Activated T-helper 2 cell treated with anti-CD3 and anti-CD28 coated beads, Interferon-gamma antibody, Interleukin-2, Interleukin-4, amounts not matched to agents 10 μg/mL and 5 μg/mL and 100 μg/mL, durations not matched to agents 14 hours and 24 hours and 36 hours (primary cell): ENCODE measurements around the gene FAM222B. TPM values are rescaled to one million over a fixed set of nuclear protein-coding genes. Genes with fewer than 3 reads are reported as not detected.
A peak's percentile ranks its signal among the peaks of the same experiment; 100 is the strongest.

Experiments used
- DNase-seq: peaks from one replicate; pipeline ENCODE4 v3.0.0; 2021; ENCODE audit warnings: low spot score
- H3K27ac Mint-ChIP-seq: one replicate; pipeline ENCODE4 v1.8.0; 2021; ENCODE audit warnings: mixed read lengths
- H3K27me3 Mint-ChIP-seq: one replicate; pipeline ENCODE4 v1.8.0; 2021; ENCODE audit warnings: low read depth, mixed read lengths
- H3K36me3 Mint-ChIP-seq: one replicate; pipeline ENCODE4 v1.8.0; 2021; ENCODE audit warnings: low read depth, mixed read lengths
- H3K4me1 Mint-ChIP-seq: one replicate; pipeline ENCODE4 v1.8.0; 2021; ENCODE audit warnings: low read depth, mixed read lengths
- H3K4me3 Mint-ChIP-seq: one replicate; pipeline ENCODE4 v1.8.0; 2021; ENCODE audit warnings: low read depth, mild to moderate bottlenecking, moderate library complexity, mixed read lengths
- H3K9me3 Mint-ChIP-seq: one replicate; pipeline ENCODE4 v1.8.0; 2021; ENCODE audit warnings: mixed read lengths
- intact Hi-C: fragments of 100-400 bp; cut with micrococcal nuclease; formaldehyde crosslinking; loops from one replicate; pipeline ENCODE4 v1.15.1; 2023
- total RNA-seq: library from RNA; stranded (reverse); gene quantifications from 2 replicates; pipeline ENCODE4 v1.2.3, GENCODE V29; 2022

The FAM222B gene
- total RNA-seq, 1 donor from 2014 or later = 19.6 TPM

GRCh38 chr17:28864991-28865849, 22.6 kb upstream of the FAM222B start:
- Mint-ChIP-seq H3K9me3 (no peaks in the 10 kb centered on the region), H3K4me1 (peaks cover 3% of the 10 kb centered on the region), H3K27me3 (no peaks in the 10 kb centered on the region), H3K4me3 (no peak overlapping the region), H3K36me3 (peaks cover 12% of the 10 kb centered on the region), H3K27ac (no peak overlapping the region)
- intact Hi-C loops = no loop called here
- DNase-seq = no peak

DNA sequence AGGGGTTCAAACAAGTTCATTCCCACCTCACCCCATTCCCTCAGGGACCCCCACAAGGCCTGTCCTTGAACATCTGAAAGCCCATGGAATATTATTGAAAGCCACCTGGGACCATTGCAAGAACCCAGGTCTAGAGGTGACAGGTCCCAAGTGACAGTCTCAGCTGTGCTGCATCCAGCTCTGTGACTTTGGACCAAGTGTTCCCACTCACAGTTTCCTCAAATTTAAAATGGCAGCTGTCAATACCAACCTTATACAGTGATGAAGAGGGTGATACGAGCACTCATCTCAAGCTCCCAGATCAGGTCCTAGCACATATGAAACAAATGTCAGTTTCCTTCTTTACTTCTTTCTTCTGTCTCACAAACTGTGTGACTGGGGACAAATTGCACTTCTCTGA, 21.4 kb upstream of the FAM222B start:
- Mint-ChIP-seq H3K27ac (no peak overlapping the region), H3K36me3 (peaks cover 18% of the 10 kb centered on the region), H3K4me1 (peaks cover 3% of the 10 kb centered on the region), H3K27me3 (no peaks in the 10 kb centered on the region), H3K9me3 (no peaks in the 10 kb centered on the region), H3K4me3 (no peak overlapping the region)
- DNase-seq = no peak
- intact Hi-C loops = no loop called here

GRCh38 chr17:28862561-28862960, 20.0 kb upstream of the FAM222B start:
- no peak for DNase-seq
- intact Hi-C loops = no loop called here
- Mint-ChIP-seq H3K36me3 (peaks cover 32% of the 10 kb centered on the region), H3K27me3 (no peaks in the 10 kb centered on the region), H3K27ac (no peak overlapping the region), H3K4me1 (peaks cover 12% of the 10 kb centered on the region), H3K4me3 (no peak overlapping the region), H3K9me3 (no peaks in the 10 kb centered on the region)

GRCh38 chr17:28861393-28862203, 19.0 kb upstream of the FAM222B start:
- H3K27me3 Mint-ChIP-seq = no peaks in the 10 kb centered on the region
- peaks cover 39% of the 10 kb centered on the region for H3K36me3 Mint-ChIP-seq
- intact Hi-C loops = no loop called here
- H3K4me1 Mint-ChIP-seq = peaks cover 12% of the 10 kb centered on the region
- H3K4me3 Mint-ChIP-seq = no peak overlapping the region
- no peak for DNase-seq
- H3K27ac Mint-ChIP-seq = no peak overlapping the region
- H3K9me3 Mint-ChIP-seq = no peaks in the 10 kb centered on the region

GRCh38 chr17:28860363-28860808, 17.8 kb upstream of the FAM222B start:
- H3K9me3 Mint-ChIP-seq = no peaks in the 10 kb centered on the region
- no peak overlapping the region for H3K27ac Mint-ChIP-seq
- H3K27me3 Mint-ChIP-seq = no peaks in the 10 kb centered on the region
- intact Hi-C loops = no loop called here
- DNase-seq = no peak
- peaks cover 17% of the 10 kb centered on the region for H3K4me1 Mint-ChIP-seq
- peaks cover 42% of the 10 kb centered on the region for H3K36me3 Mint-ChIP-seq
- no peak overlapping the region for H3K4me3 Mint-ChIP-seq

DNA sequence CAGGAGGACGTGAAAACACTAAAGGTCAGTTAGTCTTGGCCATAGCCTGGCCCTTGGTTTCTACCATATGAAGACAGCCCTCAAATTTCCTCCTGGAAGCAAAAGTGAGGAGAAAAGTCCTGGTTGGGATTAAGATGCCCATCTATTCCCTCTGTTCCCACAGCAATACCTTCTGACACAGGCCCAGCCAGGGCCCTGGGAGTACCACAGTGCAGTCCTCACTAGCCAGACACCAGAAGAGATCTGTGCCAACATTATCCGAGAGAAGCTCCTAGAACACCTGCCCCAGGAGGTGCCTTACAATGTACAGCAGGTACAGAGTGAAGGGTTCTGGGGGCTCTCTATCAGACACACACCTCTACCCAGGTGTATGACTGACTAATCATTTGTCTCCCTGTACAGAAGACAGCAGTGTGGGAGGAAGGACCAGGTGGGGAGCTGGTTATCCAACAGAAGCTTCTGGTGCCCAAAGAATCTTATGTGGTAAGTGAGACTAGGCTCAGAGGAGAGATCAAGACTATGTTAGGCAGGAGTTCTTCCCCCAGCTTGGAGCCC, 16.3 kb upstream of the FAM222B start:
- Mint-ChIP-seq H3K36me3 (peaks cover 47% of the 10 kb centered on the region), H3K4me3 (no peak overlapping the region), H3K27me3 (no peaks in the 10 kb centered on the region), H3K27ac (peak overlapping the region; percentile 42), H3K4me1 (peaks cover 24% of the 10 kb centered on the region), H3K9me3 (no peaks in the 10 kb centered on the region)
- intact Hi-C loops = no loop called here
- DNase-seq = no peak

- H3K9me3 Mint-ChIP-seq = no peaks in the 10 kb centered on the region
- peaks cover 24% of the 10 kb centered on the region for H3K4me1 Mint-ChIP-seq
- no peaks in the 10 kb centered on the region for H3K27me3 Mint-ChIP-seq
- peak overlapping the region; percentile 76 for H3K27ac Mint-ChIP-seq
- DNase-seq = no peak
- H3K36me3 Mint-ChIP-seq = peaks cover 47% of the 10 kb centered on the region
- intact Hi-C loops = no loop called here
- peak overlapping the region; percentile 28 for H3K4me3 Mint-ChIP-seq
Measured at GRCh38 chr17:28857905-28858800, 15.6 kb upstream of the FAM222B start.

GRCh38 chr17:28856028-28856574, 13.5 kb upstream of the FAM222B start:
- peak overlapping the region; percentile 86 for H3K4me3 Mint-ChIP-seq
- H3K27ac Mint-ChIP-seq = no peak overlapping the region
- H3K4me1 Mint-ChIP-seq = peaks cover 24% of the 10 kb centered on the region
- no peaks in the 10 kb centered on the region for H3K9me3 Mint-ChIP-seq
- intact Hi-C loops = no loop called here
- H3K27me3 Mint-ChIP-seq = no peaks in the 10 kb centered on the region
- peaks cover 40% of the 10 kb centered on the region for H3K36me3 Mint-ChIP-seq
- no peak for DNase-seq

GRCh38 chr17:28855336-28855679, 12.7 kb upstream of the FAM222B start:
- H3K27ac Mint-ChIP-seq = peak overlapping the region; percentile 89
- no peak for DNase-seq
- H3K27me3 Mint-ChIP-seq = no peaks in the 10 kb centered on the region
- peaks cover 24% of the 10 kb centered on the region for H3K4me1 Mint-ChIP-seq
- no peaks in the 10 kb centered on the region for H3K9me3 Mint-ChIP-seq
- intact Hi-C loops = loop anchor here (1.0 to 2.0 kb wide), 2 partner anchors 16 to 47 kb away; partner anchors contain the start of gene DHRS13
- peak overlapping the region; percentile 86 for H3K4me3 Mint-ChIP-seq
- H3K36me3 Mint-ChIP-seq = peaks cover 36% of the 10 kb centered on the region

DNA sequence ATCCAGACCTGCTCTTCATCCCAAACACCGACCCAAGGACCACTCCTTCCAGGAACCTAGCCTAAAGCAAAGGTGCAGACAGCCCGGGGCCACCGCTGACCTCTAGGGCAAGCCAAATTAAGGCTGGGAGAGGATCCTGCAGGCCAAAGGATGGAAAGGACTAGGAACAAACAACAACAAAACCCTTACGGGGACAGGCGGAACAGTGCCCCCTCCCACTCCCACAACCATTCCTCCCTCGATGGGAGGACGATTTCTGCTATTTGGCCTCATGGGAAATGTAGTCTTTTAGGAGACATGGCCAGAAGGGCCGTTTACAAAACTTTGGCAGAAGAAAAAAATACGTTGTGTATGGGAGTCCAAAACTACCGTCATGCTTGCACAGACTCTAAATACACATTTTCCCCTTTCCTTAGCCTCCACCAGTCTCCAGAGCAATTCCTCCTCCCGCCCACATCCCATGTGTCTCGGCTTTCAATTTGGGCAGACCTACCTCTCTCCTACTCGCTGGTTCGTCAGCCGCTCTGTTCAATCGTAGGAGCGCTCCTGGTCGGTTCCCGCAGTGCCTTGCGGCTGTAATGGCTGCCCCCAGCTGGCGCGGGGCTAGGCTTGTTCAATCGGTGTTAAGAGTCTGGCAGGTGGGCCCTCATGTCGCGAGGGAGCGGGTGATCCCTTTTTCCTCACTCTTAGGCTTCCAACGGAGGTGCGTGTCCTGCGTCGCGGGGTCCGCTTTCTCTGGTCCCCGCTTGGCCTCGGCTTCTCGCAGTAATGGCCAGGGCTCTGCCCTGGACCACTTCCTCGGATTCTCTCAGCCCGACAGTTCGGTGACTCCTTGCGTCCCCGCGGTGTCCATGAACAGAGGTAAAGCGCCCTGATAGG, 12.1 kb upstream of the FAM222B start, which contains the start of gene ERAL1:
ERAL1 (plus strand) TSS at position 560 of the 879 bp plus-strand sequence; CDS start at position 579, 19 bp downstream.
- peak; percentile 81 for DNase-seq
- Mint-ChIP-seq H3K27me3 (no peaks in the 10 kb centered on the region), H3K4me1 (peaks cover 24% of the 10 kb centered on the region), H3K27ac (peak within 1 kb of the TSS; percentile 89), H3K4me3 (peak within 1 kb of the TSS; percentile 86), H3K9me3 (no peaks in the 10 kb centered on the region), H3K36me3 (peaks cover 33% of the 10 kb centered on the region)
- intact Hi-C loops = loop anchor here (1.0 to 2.0 kb wide), 2 partner anchors 17 to 48 kb away; partner anchors contain the start of gene DHRS13

GRCh38 chr17:28853295-28853694, 10.7 kb upstream of the FAM222B start:
- H3K9me3 Mint-ChIP-seq = no peaks in the 10 kb centered on the region
- intact Hi-C loops = no loop called here
- peaks cover 22% of the 10 kb centered on the region for H3K36me3 Mint-ChIP-seq
- peaks cover 25% of the 10 kb centered on the region for H3K4me1 Mint-ChIP-seq
- no peaks in the 10 kb centered on the region for H3K27me3 Mint-ChIP-seq
- no peak overlapping the region for H3K27ac Mint-ChIP-seq
- peak overlapping the region; percentile 8 for H3K4me3 Mint-ChIP-seq
- DNase-seq = no peak
